GM23338 (cell line): ENCODE data around the gene LRRC27. TPM values are rescaled to one million over a fixed set of nuclear protein-coding genes. Genes with fewer than 3 reads are reported as not detected.

ENCODE experiments used
- ATAC-seq: fragments of 200-7000 bp; cut with Tn5 transposase; 3 replicates; pipeline ENCODE4 v1.9.1; 2020
- DNase-seq: peaks from one replicate; pipeline ENCODE4 v3.0.0-alpha.2; 2015; ENCODE audit warnings: low spot score
- H2AFZ ChIP-seq: fragments of 200-600 bp; sonication (generic); 2 replicates; pipeline ENCODE4 v1.8.0; 2016; ENCODE audit warnings: antibody characterized with exemption, mild to moderate bottlenecking, moderate library complexity
- H3F3A ChIP-seq: fragments of 200-600 bp; sonication (generic); replicated peaks from 2 replicates; pipeline ENCODE4 v1.8.0; 2017; ENCODE audit warnings: antibody characterized with exemption, mixed run types, low read depth
- H3K27ac ChIP-seq: fragments of 200-600 bp; sonication (generic); 2 replicates; pipeline ENCODE4 v1.6.1; 2016; ENCODE audit warnings: low read depth
- H3K27me3 ChIP-seq: fragments of 200-600 bp; sonication (generic); 2 replicates; pipeline ENCODE4 v1.8.0; 2016; ENCODE audit warnings: mild to moderate bottlenecking, mixed run types, moderate library complexity; ENCODE audit not compliant: insufficient read depth
- H3K36me3 ChIP-seq: fragments of 200-600 bp; sonication (generic); 2 replicates; pipeline ENCODE4 v1.8.0; 2016; ENCODE audit warnings: mild to moderate bottlenecking; ENCODE audit not compliant: insufficient read depth
- H3K4me1 ChIP-seq: fragments of 200-600 bp; sonication (generic); 2 replicates; pipeline ENCODE4 v1.8.0; 2016; ENCODE audit warnings: mild to moderate bottlenecking, moderate library complexity; ENCODE audit not compliant: insufficient read depth
- H3K4me2 ChIP-seq: fragments of 200-600 bp; sonication (generic); 2 replicates; pipeline ENCODE4 v1.7.1; 2017; ENCODE audit warnings: mixed run types
- H3K4me3 ChIP-seq: fragments of 200-600 bp; sonication (generic); 2 replicates; pipeline ENCODE4 v1.6.1; 2016; ENCODE audit warnings: mixed run types
- H3K79me2 ChIP-seq: fragments of 200-600 bp; sonication (generic); replicated peaks from 2 replicates; pipeline ENCODE4 v1.8.0; 2017; ENCODE audit warnings: mild to moderate bottlenecking; ENCODE audit not compliant: insufficient read depth
- H3K9me2 ChIP-seq: fragments of 200-600 bp; sonication (generic); 2 replicates; pipeline ENCODE4 v1.8.0; 2017; ENCODE audit not compliant: insufficient read depth
- H4K20me1 ChIP-seq: fragments of 200-600 bp; sonication (generic); replicated peaks from 2 replicates; pipeline ENCODE4 v1.8.0; 2017; ENCODE audit warnings: mild to moderate bottlenecking; ENCODE audit not compliant: insufficient read depth
- H3K27ac Mint-ChIP-seq: 2 replicates; pipeline ENCODE4 v1.8.0; 2020; ENCODE audit warnings: inconsistent platforms, mild to moderate bottlenecking, moderate library complexity, mixed read lengths
- H3K27me3 Mint-ChIP-seq: 3 replicates; pipeline ENCODE4 v1.8.0; 2022; ENCODE audit warnings: low read depth, mild to moderate bottlenecking, moderate library complexity, mixed read lengths, inconsistent platforms; ENCODE audit not compliant: insufficient read depth, poor library complexity
- H3K36me3 Mint-ChIP-seq: 3 replicates; pipeline ENCODE4 v1.8.0; 2021; ENCODE audit warnings: low read depth, mild to moderate bottlenecking, inconsistent platforms, moderate library complexity, mixed read lengths
- H3K4me1 Mint-ChIP-seq: 3 replicates; pipeline ENCODE4 v1.8.0; 2020; ENCODE audit warnings: mild to moderate bottlenecking, inconsistent platforms, mixed read lengths
- H3K4me3 Mint-ChIP-seq: 3 replicates; pipeline ENCODE4 v1.8.0; 2021; ENCODE audit warnings: moderate library complexity, mild to moderate bottlenecking, inconsistent platforms, mixed read lengths
- H3K9me3 Mint-ChIP-seq: 3 replicates; pipeline ENCODE4 v1.8.0; 2020; ENCODE audit warnings: moderate library complexity, mild to moderate bottlenecking, inconsistent platforms, mixed read lengths
- CTCF ChIP-seq, 2 experiments: fragments of 200-600 bp in 1 of 2; sonication (generic) in 1 of 2; conservative IDR thresholded peaks; 2 replicates each; pipeline versions ENCODE4 v1.5.1 to v1.6.1; 2016 to 2017; ENCODE audit warnings: antibody characterized with exemption in 2 of 2, low read depth in 2 of 2, mild to moderate bottlenecking in 2 of 2, moderate library complexity in 1 of 2
- ZNF114 ChIP-seq: fragments of 250-450 bp; sonication (Bioruptor Pico); IDR thresholded peaks from 2 replicates; pipeline ENCODE4 v1.5.0; 2020; ENCODE audit warnings: mild to moderate bottlenecking, moderate library complexity
- ZNF462 ChIP-seq: fragments of 250-450 bp; sonication (Bioruptor Pico); IDR thresholded peaks from 2 replicates; pipeline ENCODE4 v1.5.0; 2020; ENCODE audit warnings: mild to moderate bottlenecking, moderate library complexity
- polyA plus RNA-seq: library from polyadenylated mRNA; unstranded; fragments of >200 nt; fragmentation: Nextera tagmentation; extraction: Ambion mirVana; gene quantifications from 2 replicates; pipeline ENCODE4 v1.2.1, GENCODE V29; 2016
- total RNA-seq: library from RNA; depleted of rRNA; stranded (reverse); fragments of >200 nt; shearing (Covaris generic); gene quantifications from 2 replicates; pipeline ENCODE4 v1.2.3, GENCODE V29; 2014

The LRRC27 gene
- total and polyA plus RNA-seq, 2 experiments from 2014 or later: 2.9 to 3.5 TPM

GRCh38 chr10:132329565-132330485 lies 2.2 kb upstream of the LRRC27 start:
- ATAC-seq: no peak
- H2AFZ ChIP-seq: no peak overlapping the region
- H3K4me1 Mint-ChIP-seq: peaks cover 28% of the 10 kb centered on the region
- peaks cover 4% of the 10 kb centered on the region; the same call in 2 of the 3 replicates for H3K9me3 Mint-ChIP-seq
- peaks cover 32% of the 10 kb centered on the region for H3K36me3 Mint-ChIP-seq
- no peaks in the 10 kb centered on the region for H3K27me3 ChIP-seq
- TF ChIP-seq ZNF114 (CRISPR knock-in tag): no peak
- no peak for TF ChIP-seq CTCF (conservative IDR thresholded peaks at IDR 0.05; ENCODE audit: low read depth in 2 of 2)
- TF ChIP-seq ZNF462 (CRISPR knock-in tag): no peak
- peaks cover 19% of the 10 kb centered on the region for H3K4me1 ChIP-seq
- peak overlapping the region; percentile 90 for H3K4me3 ChIP-seq
- no peak overlapping the region for H3K27ac ChIP-seq
- no peaks in the 10 kb centered on the region; the same call in none of the 2 replicates for H4K20me1 ChIP-seq
- H3K4me2 ChIP-seq: peak overlapping the region; percentile 96
- DNase-seq: no peak
- H3K9me2 ChIP-seq: no peaks in the 10 kb centered on the region
- H3F3A ChIP-seq: 0 out of 2 replicates have a peak, but pooled peaks cover 4% of the 10 kb centered on the region
- H3K79me2 ChIP-seq: peaks cover 51% of the 10 kb centered on the region
- H3K4me3 Mint-ChIP-seq: peak overlapping the region; percentile 95
- peaks cover 23% of the 10 kb centered on the region for H3K27me3 Mint-ChIP-seq
- no peaks in the 10 kb centered on the region for H3K36me3 ChIP-seq
- peak overlapping the region; percentile 24; the same call in 1 of the 2 replicates for H3K27ac Mint-ChIP-seq
